ENCODE measurements around the gene SH3TC1. TPM values are rescaled to one million over a fixed set of nuclear protein-coding genes. Genes with fewer than 3 reads are reported as not detected.

SH3TC1 gene
- total and polyA plus RNA-seq, 4 donors, result 6.5 to 34.6 (median 25.8) TPM

GRCh38 chr4:8227201-8227770, 28.2 kb downstream of the SH3TC1 start:
- Histone ChIP-seq H3K27me3 (ENCODE audit: control insufficient read depth in 4 of 4, insufficient read depth in 4 of 4, low read length in 3 of 4) (no peaks in the 10 kb centered on the region), H3K27ac (ENCODE audit: low read depth in 1 of 2, low read length in 2 of 2) (no peak overlapping the region), H3K4me1 (ENCODE audit: control insufficient read depth in 4 of 4, insufficient read depth in 4 of 4, low read length in 3 of 4) (peaks cover 2 to 18% (median 13%) of the 10 kb centered on the region in 4 donors), H3K9ac (ENCODE audit: low read depth in 1 of 2, low read length in 2 of 2) (no peak overlapping the region), H3K9me3 (ENCODE audit: control insufficient read depth in 4 of 4, low read length in 3 of 4) (no peaks in the 10 kb centered on the region), H3K36me3 (ENCODE audit: control insufficient read depth in 4 of 4, insufficient read depth in 3 of 4, low read depth in 1 of 4, low read length in 3 of 4) (peaks cover 5 to 32% (median 21%) of the 10 kb centered on the region in 4 donors), H3K4me3 (ENCODE audit: low read depth in 1 of 3, low read length in 3 of 3) (no peak overlapping the region)
- DNase-seq (ENCODE audit: low spot score), result no peak
- TF ChIP-seq HNF4A (conservative IDR thresholded peaks at IDR 0.05) (no peak), FOXA2 (IDR thresholded peaks at IDR 0.05) (no peak)
- 86% methylated on average over 31 of the region's 31 CpGs for WGBS

- Histone ChIP-seq H3K9me3 (ENCODE audit: control insufficient read depth in 4 of 4, low read length in 3 of 4) (no peaks in the 10 kb centered on the region), H3K27ac (ENCODE audit: low read depth in 1 of 2, low read length in 2 of 2) (peak overlapping the region; percentile 68 to 74), H3K4me1 (ENCODE audit: control insufficient read depth in 4 of 4, insufficient read depth in 4 of 4, low read length in 3 of 4) (peaks cover 2 to 18% (median 13%) of the 10 kb centered on the region in 4 donors), H3K4me3 (ENCODE audit: low read depth in 1 of 3, low read length in 3 of 3) (no peak overlapping the region), H3K27me3 (ENCODE audit: control insufficient read depth in 4 of 4, insufficient read depth in 4 of 4, low read length in 3 of 4) (no peaks in the 10 kb centered on the region), H3K36me3 (ENCODE audit: control insufficient read depth in 4 of 4, insufficient read depth in 3 of 4, low read depth in 1 of 4, low read length in 3 of 4) (peaks cover 3 to 32% (median 21%) of the 10 kb centered on the region in 4 donors), H3K9ac (ENCODE audit: low read depth in 1 of 2, low read length in 2 of 2) (no peak overlapping the region)
- TF ChIP-seq REST (IDR thresholded peaks at IDR 0.05) (no peak), TAF1 (conservative IDR thresholded peaks at IDR 0.05) (no peak), CTCF (IDR thresholded peaks at IDR 0.05; ENCODE audit: low read depth, low read length, missing input control) (no peak), EGR1 (IDR thresholded peaks at IDR 0.05; ENCODE audit: low read depth in 2 of 2) (no peak), FOXA2 (IDR thresholded peaks at IDR 0.05) (no peak), RAD21 (IDR thresholded peaks at IDR 0.05) (no peak), ATF3 (IDR thresholded peaks at IDR 0.05) (no peak), GABPA (IDR thresholded peaks at IDR 0.05 in 1 of 2, conservative IDR thresholded peaks at IDR 0.05 in 1 of 2) (no peak), HNF4A (conservative IDR thresholded peaks at IDR 0.05) (no peak), HNF4G (IDR thresholded peaks at IDR 0.05) (no peak), SP1 (IDR thresholded peaks at IDR 0.05) (no peak)
- WGBS, result 88% methylated on average over 27 of the region's 27 CpGs
- DNase-seq (ENCODE audit: low spot score), result no peak
Measured at GRCh38 chr4:8227771-8228318, 28.8 kb downstream of the SH3TC1 start.
